Ishikawa (cell line): ENCODE data around the gene ATP6AP1.

Experiments used
- CEBPB ChIP-seq: IDR thresholded peaks from 2 replicates; pipeline ENCODE4 v1.6.1; 2012
- CREB1 ChIP-seq: IDR thresholded peaks from 2 replicates; pipeline ENCODE4 v1.6.1; 2012; ENCODE audit warnings: low read depth
- EGR1 ChIP-seq: IDR thresholded peaks from 2 replicates; pipeline ENCODE4 v1.6.1; 2012
- EP300 ChIP-seq: IDR thresholded peaks from 2 replicates; pipeline ENCODE4 v1.6.1; 2012; ENCODE audit warnings: borderline replicate concordance
- FOXM1 ChIP-seq: IDR thresholded peaks from 2 replicates; pipeline ENCODE4 v1.6.1; 2012; ENCODE audit warnings: low read depth, borderline replicate concordance
- NFIC ChIP-seq: IDR thresholded peaks from 2 replicates; pipeline ENCODE4 v1.6.1; 2012
- RAD21 ChIP-seq: IDR thresholded peaks from 2 replicates; pipeline ENCODE4 v1.6.1; 2012; ENCODE audit warnings: low read depth
- TAF1 ChIP-seq: IDR thresholded peaks from 2 replicates; pipeline ENCODE4 v1.6.1; 2012; ENCODE audit warnings: low read depth, mild to moderate bottlenecking
- TCF12 ChIP-seq: IDR thresholded peaks from 2 replicates; pipeline ENCODE4 v1.6.1; 2012; ENCODE audit warnings: low read depth
- YY1 ChIP-seq: IDR thresholded peaks from 2 replicates; pipeline ENCODE4 v1.6.1; 2012; ENCODE audit warnings: low read depth
- ZBTB7A ChIP-seq: IDR thresholded peaks from 2 replicates; pipeline ENCODE4 v1.6.1; 2012; ENCODE audit warnings: low read depth
- TF ChIP-seq, protein P1 (sequence below): IDR thresholded peaks from 2 replicates; pipeline ENCODE4 v1.6.1; 2012
- TF ChIP-seq, protein P2 (sequence below): IDR thresholded peaks from 2 replicates; pipeline ENCODE4 v1.6.1; 2012; ENCODE audit warnings: low read depth, mild to moderate bottlenecking
- TF ChIP-seq, protein P3 (sequence below): IDR thresholded peaks from 2 replicates; pipeline ENCODE4 v1.6.1; 2012

DNA sequence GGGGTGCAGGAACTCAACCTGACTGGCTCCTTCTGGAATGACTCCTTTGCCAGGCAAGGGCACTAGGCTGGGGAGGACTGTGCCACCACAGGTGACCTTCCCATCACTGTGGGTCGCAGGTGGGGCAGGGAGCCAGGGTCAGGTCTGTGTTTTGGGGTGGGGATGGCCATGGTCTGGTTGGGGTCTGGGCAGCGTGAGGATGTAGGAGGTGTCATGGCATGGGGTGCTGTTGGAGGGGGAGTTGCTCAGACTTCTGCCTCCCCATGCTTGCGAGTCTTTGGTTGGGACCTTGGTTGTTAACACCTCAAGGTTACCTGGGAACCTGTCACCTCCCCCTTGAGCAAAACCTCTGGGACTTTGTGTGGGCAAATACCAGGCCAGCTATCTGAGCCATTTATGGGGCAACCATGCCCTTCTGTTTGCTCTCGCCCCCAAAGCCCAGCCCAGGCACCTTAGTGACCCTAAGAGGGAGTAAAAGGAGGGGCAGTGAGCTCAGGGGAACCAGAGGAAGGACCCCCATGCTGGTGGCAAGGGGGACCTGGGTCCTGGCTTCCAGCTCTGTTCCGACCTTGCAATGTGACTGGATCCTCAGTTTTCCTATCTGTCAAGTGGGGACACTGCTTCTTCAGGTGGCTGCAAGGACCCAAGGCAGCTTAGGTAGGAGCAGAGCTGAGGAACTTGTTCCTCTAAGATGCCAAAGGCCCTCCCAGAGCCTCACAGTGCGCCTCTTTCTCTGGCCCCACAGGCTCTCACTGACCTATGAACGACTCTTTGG, 6.1 kb downstream of the ATP6AP1 start:
- TF ChIP-seq FOXM1 (no peak), TCF12 (no peak), EP300 (no peak), YY1 (no peak), TAF1 (no peak), CEBPB (no peak), EGR1 (no peak), CREB1 (no peak), RAD21 (no peak), ZBTB7A (no peak), NFIC (no peak)
- TF ChIP-seq, protein P1, sequence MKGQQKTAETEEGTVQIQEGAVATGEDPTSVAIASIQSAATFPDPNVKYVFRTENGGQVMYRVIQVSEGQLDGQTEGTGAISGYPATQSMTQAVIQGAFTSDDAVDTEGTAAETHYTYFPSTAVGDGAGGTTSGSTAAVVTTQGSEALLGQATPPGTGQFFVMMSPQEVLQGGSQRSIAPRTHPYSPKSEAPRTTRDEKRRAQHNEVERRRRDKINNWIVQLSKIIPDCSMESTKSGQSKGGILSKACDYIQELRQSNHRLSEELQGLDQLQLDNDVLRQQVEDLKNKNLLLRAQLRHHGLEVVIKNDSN: no peak
- TF ChIP-seq, protein P2, sequence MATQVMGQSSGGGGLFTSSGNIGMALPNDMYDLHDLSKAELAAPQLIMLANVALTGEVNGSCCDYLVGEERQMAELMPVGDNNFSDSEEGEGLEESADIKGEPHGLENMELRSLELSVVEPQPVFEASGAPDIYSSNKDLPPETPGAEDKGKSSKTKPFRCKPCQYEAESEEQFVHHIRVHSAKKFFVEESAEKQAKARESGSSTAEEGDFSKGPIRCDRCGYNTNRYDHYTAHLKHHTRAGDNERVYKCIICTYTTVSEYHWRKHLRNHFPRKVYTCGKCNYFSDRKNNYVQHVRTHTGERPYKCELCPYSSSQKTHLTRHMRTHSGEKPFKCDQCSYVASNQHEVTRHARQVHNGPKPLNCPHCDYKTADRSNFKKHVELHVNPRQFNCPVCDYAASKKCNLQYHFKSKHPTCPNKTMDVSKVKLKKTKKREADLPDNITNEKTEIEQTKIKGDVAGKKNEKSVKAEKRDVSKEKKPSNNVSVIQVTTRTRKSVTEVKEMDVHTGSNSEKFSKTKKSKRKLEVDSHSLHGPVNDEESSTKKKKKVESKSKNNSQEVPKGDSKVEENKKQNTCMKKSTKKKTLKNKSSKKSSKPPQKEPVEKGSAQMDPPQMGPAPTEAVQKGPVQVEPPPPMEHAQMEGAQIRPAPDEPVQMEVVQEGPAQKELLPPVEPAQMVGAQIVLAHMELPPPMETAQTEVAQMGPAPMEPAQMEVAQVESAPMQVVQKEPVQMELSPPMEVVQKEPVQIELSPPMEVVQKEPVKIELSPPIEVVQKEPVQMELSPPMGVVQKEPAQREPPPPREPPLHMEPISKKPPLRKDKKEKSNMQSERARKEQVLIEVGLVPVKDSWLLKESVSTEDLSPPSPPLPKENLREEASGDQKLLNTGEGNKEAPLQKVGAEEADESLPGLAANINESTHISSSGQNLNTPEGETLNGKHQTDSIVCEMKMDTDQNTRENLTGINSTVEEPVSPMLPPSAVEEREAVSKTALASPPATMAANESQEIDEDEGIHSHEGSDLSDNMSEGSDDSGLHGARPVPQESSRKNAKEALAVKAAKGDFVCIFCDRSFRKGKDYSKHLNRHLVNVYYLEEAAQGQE: no peak
- TF ChIP-seq, protein P3, sequence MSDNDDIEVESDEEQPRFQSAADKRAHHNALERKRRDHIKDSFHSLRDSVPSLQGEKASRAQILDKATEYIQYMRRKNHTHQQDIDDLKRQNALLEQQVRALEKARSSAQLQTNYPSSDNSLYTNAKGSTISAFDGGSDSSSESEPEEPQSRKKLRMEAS: no peak
